HFFc6 (cell line): ENCODE results near the gene RASSF8. TPM values are rescaled to one million over a fixed set of nuclear protein-coding genes. Genes with fewer than 3 reads are reported as not detected.
A peak's percentile ranks its signal among the peaks of the same experiment; 100 is the strongest.

Experiments used
- DNase-seq: peaks from one replicate; pipeline ENCODE4 v3.0.0-alpha.2; 2018
- H3K27ac Mint-ChIP-seq: 2 replicates; pipeline ENCODE4 v1.8.0; 2020; ENCODE audit warnings: mild to moderate bottlenecking, mixed read lengths
- H3K27me3 Mint-ChIP-seq: 2 replicates; pipeline ENCODE4 v1.8.0; 2021; ENCODE audit warnings: mild to moderate bottlenecking, moderate library complexity, mixed read lengths; ENCODE audit not compliant: insufficient read depth
- H3K36me3 Mint-ChIP-seq: 2 replicates; pipeline ENCODE4 v1.8.0; 2021; ENCODE audit warnings: low read depth, mixed read lengths
- H3K4me1 Mint-ChIP-seq: 2 replicates; pipeline ENCODE4 v1.8.0; 2020; ENCODE audit warnings: low read depth, mixed read lengths
- H3K4me3 Mint-ChIP-seq: 2 replicates; pipeline ENCODE4 v1.8.0; 2020; ENCODE audit warnings: mild to moderate bottlenecking, moderate library complexity, mixed read lengths
- H3K9me3 Mint-ChIP-seq: 2 replicates; pipeline ENCODE4 v1.8.0; 2020; ENCODE audit warnings: mild to moderate bottlenecking, mixed read lengths
- total RNA-seq, 6 experiments: library from RNA; stranded (reverse); fragmentation: NEBNext Ultra II Directional; extraction: Animal tissue kit (Norgen Biotek cat#: 25700); gene quantifications; 2 replicates in 1 of 6; 3 replicates in 5 of 6; pipeline ENCODE4 v1.2.3, GENCODE V29; 2021
- TF ChIP-seq, protein P1 (sequence below): fragments of 200-600 bp; sonication (generic); IDR thresholded peaks from 2 replicates; pipeline ENCODE4 v1.5.0; 2021; ENCODE audit warnings: antibody characterized with exemption, mild to moderate bottlenecking

RASSF8 gene
- total RNA-seq, 6 experiments from 2014 or later: 61.7 to 84.5 (median 77.0) TPM

DNA sequence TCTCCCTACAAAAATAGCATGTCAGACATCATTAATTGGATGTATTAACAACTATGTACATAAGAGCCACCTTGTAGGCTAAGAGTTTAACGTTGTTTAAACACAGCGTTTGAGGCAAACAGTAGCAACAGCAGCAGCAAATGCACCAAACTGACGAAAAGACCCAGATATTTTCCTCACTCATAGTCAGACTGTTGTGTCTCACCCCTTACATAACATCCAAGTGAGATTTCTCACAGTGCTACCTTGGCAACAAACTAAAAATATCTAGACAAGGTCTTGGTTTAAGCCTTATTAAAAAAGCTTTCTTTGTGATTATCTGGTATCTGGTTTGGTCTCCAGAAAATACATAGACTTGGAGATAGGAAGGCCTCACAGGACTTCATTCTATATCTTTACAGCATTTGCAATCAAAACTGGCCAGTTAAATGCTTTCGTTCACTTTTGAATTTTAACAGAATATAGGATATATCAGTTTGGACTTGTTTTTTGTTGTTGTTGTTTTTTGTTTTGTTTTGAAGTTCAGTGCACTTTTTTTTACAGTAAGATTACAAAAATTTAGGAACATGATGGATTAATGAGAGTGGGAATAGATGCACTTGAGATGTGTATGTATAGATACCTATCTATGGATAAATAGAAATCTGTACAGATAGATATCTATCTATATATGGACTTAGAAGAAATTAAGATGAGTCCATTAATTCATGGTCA is 162.2 kb downstream of the RASSF8 start:
- TF ChIP-seq, protein P1, sequence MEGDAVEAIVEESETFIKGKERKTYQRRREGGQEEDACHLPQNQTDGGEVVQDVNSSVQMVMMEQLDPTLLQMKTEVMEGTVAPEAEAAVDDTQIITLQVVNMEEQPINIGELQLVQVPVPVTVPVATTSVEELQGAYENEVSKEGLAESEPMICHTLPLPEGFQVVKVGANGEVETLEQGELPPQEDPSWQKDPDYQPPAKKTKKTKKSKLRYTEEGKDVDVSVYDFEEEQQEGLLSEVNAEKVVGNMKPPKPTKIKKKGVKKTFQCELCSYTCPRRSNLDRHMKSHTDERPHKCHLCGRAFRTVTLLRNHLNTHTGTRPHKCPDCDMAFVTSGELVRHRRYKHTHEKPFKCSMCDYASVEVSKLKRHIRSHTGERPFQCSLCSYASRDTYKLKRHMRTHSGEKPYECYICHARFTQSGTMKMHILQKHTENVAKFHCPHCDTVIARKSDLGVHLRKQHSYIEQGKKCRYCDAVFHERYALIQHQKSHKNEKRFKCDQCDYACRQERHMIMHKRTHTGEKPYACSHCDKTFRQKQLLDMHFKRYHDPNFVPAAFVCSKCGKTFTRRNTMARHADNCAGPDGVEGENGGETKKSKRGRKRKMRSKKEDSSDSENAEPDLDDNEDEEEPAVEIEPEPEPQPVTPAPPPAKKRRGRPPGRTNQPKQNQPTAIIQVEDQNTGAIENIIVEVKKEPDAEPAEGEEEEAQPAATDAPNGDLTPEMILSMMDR: no peak

DNA sequence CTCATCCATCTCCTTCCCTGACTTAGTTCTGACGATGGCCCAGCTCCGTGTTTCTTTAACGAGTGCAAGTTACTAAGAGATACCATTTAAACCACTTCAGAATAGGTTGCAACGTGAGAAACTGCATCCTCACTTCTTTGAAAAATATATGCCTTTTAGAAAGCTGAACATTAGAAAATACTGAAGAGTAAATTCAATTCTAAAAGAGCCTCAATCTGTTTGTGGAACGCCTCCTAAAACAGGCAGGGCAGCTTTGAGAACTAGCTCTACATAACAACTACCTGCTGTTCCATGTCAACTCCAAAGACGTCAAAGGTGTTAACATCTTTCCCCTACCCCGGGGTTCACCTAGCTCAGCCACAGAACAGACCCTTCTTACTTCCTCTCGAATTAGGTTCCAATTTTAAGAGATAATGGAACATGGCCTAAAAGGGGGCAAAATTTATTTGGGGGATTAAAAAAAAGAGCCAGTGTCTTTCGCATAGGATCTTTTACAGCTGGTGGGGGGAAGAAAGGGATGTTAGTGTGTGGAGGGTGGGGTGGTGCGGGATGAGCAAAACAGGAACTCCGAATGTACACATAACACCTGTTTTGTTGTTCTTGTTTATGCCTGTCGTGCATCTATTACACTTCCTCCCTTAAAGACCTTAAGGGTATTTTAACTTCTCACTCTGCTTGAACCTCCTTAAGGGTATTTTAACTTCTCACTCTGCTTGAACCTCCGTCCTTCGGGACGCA is 163.0 kb downstream of the RASSF8 start:
- Mint-ChIP-seq H3K4me3 (peak overlapping the region; percentile 69), H3K27me3 (peaks cover 2% of the 10 kb centered on the region; the same call in 1 of the 2 replicates), H3K27ac (peak overlapping the region; percentile 54; the same call in 1 of the 2 replicates), H3K9me3 (no peaks in the 10 kb centered on the region), H3K36me3 (no peaks in the 10 kb centered on the region), H3K4me1 (peaks cover 55% of the 10 kb centered on the region)
- TF ChIP-seq, protein P1: no peak
- no peak for DNase-seq

More for the DNA sequence above, 162.2 kb downstream of the RASSF8 start:
- Mint-ChIP-seq H3K27me3 (peaks cover 2% of the 10 kb centered on the region; the same call in 1 of the 2 replicates), H3K27ac (no peak overlapping the region), H3K4me1 (peaks cover 56% of the 10 kb centered on the region), H3K9me3 (no peaks in the 10 kb centered on the region), H3K36me3 (no peaks in the 10 kb centered on the region), H3K4me3 (no peak overlapping the region)
- no peak for DNase-seq

DNA sequence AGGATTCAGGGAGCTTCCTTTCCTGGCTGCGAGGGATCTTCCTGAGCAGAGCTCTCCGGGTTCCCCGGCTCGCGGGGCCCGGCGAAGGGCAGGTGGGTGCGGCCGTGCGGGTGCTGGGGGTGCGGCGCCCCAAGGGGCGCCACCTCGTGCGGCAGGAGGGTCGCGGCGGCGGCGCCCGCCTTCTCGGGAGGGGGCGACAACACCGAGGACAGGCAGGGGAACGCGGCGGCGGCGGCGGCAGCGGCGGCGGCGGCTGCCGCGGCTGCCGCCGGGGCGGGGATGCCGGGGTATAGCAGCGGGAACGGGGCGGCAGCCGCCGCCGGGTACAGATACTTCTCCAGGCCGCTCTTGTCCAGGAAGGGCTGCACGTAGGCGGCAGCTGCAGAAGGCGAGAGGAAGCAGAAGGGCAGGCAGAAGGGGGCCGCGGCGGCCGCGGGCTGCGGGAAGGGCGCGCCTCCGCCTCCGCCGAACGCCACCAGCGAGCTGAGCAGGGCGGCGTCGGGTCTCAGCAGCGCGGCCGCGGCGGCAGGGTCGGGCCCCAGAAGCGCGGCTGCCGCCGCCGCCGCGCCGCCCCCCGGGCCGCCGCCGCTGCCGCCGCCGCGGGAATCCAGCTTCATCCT is 163.7 kb downstream of the RASSF8 start:
- Mint-ChIP-seq H3K36me3 (no peaks in the 10 kb centered on the region), H3K4me3 (peak overlapping the region; percentile 69), H3K4me1 (peaks cover 55% of the 10 kb centered on the region), H3K27me3 (no peaks in the 10 kb centered on the region; the same call in 1 of the 2 replicates), H3K9me3 (no peaks in the 10 kb centered on the region), H3K27ac (peak overlapping the region; percentile 54; the same call in 1 of the 2 replicates)
- no peak for DNase-seq
- TF ChIP-seq, protein P1: no peak

DNA sequence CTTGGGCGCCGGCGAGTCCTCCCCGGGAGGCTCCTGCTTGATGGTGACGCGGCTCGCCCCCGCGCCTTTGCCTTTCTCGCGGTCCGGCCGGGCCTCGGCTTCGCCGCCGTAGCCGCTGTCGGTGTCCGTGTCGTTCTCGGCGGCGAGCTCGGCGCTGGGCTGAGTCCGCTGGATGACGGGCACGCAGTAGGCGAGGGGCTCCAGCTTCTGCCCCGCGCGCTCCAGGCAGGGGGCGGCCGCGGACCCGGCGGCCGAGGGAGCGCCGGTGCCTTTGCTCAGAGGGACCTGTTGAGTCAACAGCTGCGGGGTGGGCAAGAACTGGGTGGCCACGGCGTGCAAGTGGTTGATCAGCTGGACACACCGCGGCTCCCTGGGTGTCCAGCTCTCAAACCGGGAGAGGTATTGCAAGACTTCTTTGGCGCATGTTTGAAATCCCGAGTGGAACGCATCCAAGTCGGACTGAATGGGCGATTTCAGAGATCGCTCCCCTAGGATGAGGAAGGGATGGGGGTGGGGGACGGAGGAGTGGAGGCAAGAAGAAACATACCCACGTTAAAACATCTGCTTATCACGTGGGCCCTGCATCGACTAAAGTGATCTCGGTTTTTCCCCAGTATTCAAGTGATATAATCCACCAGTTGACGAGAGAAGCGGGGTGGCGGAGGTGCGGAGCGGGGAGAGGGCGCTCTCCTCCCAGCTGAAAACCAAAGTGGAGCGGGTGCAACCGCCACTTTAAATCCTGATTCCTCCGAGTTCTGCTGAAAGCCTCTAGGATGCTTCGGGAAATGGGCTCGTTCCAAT is 164.4 kb downstream of the RASSF8 start:
- DNase-seq: peak; percentile 68
- H3K4me1 Mint-ChIP-seq: peaks cover 60% of the 10 kb centered on the region
- no peaks in the 10 kb centered on the region; the same call in 1 of the 2 replicates for H3K27me3 Mint-ChIP-seq
- H3K27ac Mint-ChIP-seq: peak overlapping the region; percentile 91
- H3K36me3 Mint-ChIP-seq: no peaks in the 10 kb centered on the region
- TF ChIP-seq, protein P1: peak; percentile 67
- H3K9me3 Mint-ChIP-seq: no peaks in the 10 kb centered on the region
- peak overlapping the region; percentile 98 for H3K4me3 Mint-ChIP-seq

DNA sequence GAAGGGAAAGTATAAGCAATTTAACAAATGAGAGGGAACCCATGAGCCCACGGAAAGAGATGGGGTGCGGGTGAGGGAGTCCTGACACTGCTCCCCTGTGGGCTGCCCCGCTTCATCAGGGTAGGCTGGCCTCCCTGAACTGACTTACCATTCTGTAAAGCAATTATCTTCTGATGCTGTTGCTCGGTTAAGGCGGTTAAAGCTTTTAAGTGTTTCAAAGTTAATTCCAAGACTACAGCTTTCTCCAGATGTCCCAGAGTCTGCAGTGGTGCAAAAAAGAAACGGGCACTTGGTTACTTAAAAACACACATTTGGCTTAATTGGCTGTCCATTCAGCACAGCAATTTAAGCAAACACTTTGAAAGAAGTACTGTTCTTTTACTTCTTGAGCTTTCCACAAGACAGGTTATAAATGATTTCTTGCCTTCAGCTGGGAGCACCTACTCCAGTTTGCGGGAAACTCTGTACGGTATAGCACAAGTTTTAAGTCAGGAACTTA is 165.0 kb downstream of the RASSF8 start:
- no peaks in the 10 kb centered on the region; the same call in 1 of the 2 replicates for H3K27me3 Mint-ChIP-seq
- peak; percentile 9 for DNase-seq
- peak overlapping the region; percentile 98 for H3K4me3 Mint-ChIP-seq
- H3K9me3 Mint-ChIP-seq: no peaks in the 10 kb centered on the region
- peak overlapping the region; percentile 91 for H3K27ac Mint-ChIP-seq
- TF ChIP-seq, protein P1: no peak
- H3K4me1 Mint-ChIP-seq: peaks cover 67% of the 10 kb centered on the region
- H3K36me3 Mint-ChIP-seq: no peaks in the 10 kb centered on the region
